Measurements from ENCODE around the gene MXRA7. TPM values are rescaled to one million over a fixed set of nuclear protein-coding genes. Genes with fewer than 3 reads are reported as not detected.
A peak's percentile ranks its signal among the peaks of the same experiment; 100 is the strongest.

The MXRA7 gene
- total and polyA plus RNA-seq, 2 experiments from 2014 or later = 48.0 to 625 TPM

DNA sequence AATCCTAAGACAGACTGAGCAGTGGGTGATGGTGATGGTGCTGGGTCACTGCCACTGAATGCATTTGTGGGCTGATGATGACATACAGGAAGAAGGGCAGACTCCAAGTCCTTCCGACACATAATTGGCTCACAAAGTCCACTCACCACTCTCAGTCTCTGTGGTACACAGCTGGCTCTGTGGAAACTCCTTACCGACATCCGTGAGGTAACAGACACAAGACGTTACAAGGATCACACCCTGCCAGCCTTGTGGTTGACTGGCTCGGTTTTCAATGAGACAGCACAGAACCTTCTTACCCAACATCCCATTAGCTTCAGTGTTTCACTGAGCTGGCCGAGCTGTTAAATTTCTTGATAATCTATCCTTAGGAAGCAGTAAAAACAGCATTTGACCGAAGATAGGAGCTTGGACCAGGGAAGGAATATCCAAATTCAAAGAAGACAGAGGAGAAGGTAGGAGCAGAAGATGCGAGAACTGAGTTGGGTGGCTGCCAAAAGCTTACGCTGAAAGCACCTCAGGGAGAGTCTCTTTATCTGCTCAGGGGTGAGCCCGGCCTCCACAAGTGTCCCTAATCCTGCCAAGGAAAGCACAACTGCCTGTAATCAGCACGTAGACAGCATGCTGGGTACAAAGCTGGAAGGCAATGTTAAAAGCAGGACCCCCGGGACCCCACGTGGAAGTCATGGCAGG lies 5.5 kb upstream of the MXRA7 start:
- Histone ChIP-seq H3K9me3 (ENCODE audit: low read depth) (no peaks in the 10 kb centered on the region), H4K20me1 (ENCODE audit: insufficient read depth) (no peaks in the 10 kb centered on the region), H3K27ac (peak overlapping the region; percentile 100), H3K79me2 (ENCODE audit: insufficient read depth) (peaks cover 70% of the 10 kb centered on the region), H3K36me3 (ENCODE audit: low read depth) (peaks cover 41% of the 10 kb centered on the region), H2AFZ (no peak overlapping the region), H3K4me2 (ENCODE audit: unreplicated experiment) (peak overlapping the region; percentile 81), H3K27me3 (replicated peaks; ENCODE audit: insufficient read depth) (no peaks in the 10 kb centered on the region), H3K9ac (peak overlapping the region; percentile 92), H3K4me3 (peak overlapping the region; percentile 56), H3K4me1 (ENCODE audit: insufficient read depth) (peaks cover 39% of the 10 kb centered on the region), H3K9me2 (ENCODE audit: insufficient read depth) (no peaks in the 10 kb centered on the region), H3F3A (ENCODE audit: insufficient read depth) (peaks cover 79% of the 10 kb centered on the region)
- in situ Hi-C loops (cut with MboI) = no loop called here
- WGBS, 2 experiments (ENCODE audit: low coverage in 1 of 2, low lambda C conversion rate in 2 of 2, missing lambda C conversion rate in 2 of 2) = 24 to 26% methylated on average over 13 of the region's 13 CpGs
- TF ChIP-seq EZH2 (IDR thresholded peaks at IDR 0.05; ENCODE audit: insufficient read depth, poor library complexity, severe bottlenecking) (no peak), EZH2phosphoT487 (IDR thresholded peaks at IDR 0.05; ENCODE audit: insufficient read depth, low read depth) (no peak)
- peak; percentile 100 for DNase-seq

DNA sequence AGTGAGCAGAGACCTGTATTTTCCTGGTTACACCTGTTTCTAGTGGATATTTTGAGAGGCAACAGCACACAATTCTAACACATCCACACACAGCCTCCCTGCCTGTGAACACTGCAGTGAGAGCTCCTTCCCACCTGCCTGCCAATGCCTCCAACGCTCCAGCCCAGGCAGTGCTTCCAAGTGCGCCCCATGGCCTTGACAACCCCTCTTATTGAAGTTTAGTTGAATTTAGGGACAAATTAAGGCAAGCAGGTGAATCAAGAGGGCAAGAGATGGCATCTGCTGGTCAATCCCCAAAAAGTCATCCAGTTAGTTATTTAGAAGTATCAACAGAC lies 4.7 kb upstream of the MXRA7 start:
- Histone ChIP-seq H3K79me2 (ENCODE audit: insufficient read depth) (peaks cover 63% of the 10 kb centered on the region), H3K9me3 (ENCODE audit: low read depth) (no peaks in the 10 kb centered on the region), H3K4me1 (ENCODE audit: insufficient read depth) (peaks cover 42% of the 10 kb centered on the region), H3K4me3 (0 out of 2 replicates have a peak overlapping the region, but pooled peaks have one; percentile 12), H4K20me1 (ENCODE audit: insufficient read depth) (no peaks in the 10 kb centered on the region), H3K36me3 (ENCODE audit: low read depth) (peaks cover 33% of the 10 kb centered on the region), H3K9ac (peak overlapping the region; percentile 60), H3K9me2 (ENCODE audit: insufficient read depth) (no peaks in the 10 kb centered on the region), H3K27ac (peak overlapping the region; percentile 100), H2AFZ (no peak overlapping the region), H3F3A (ENCODE audit: insufficient read depth) (peaks cover 81% of the 10 kb centered on the region), H3K27me3 (replicated peaks; ENCODE audit: insufficient read depth) (no peaks in the 10 kb centered on the region), H3K4me2 (ENCODE audit: unreplicated experiment) (peak overlapping the region; percentile 50)
- in situ Hi-C loops (cut with MboI) = no loop called here
- 93 to 100% methylated on average over 2 of the region's 2 CpGs for WGBS, 2 experiments (ENCODE audit: low coverage in 1 of 2, low lambda C conversion rate in 2 of 2, missing lambda C conversion rate in 2 of 2)
- DNase-seq = no peak
- TF ChIP-seq EZH2 (IDR thresholded peaks at IDR 0.05; ENCODE audit: insufficient read depth, poor library complexity, severe bottlenecking) (no peak), EZH2phosphoT487 (IDR thresholded peaks at IDR 0.05; ENCODE audit: insufficient read depth, low read depth) (no peak)

DNA sequence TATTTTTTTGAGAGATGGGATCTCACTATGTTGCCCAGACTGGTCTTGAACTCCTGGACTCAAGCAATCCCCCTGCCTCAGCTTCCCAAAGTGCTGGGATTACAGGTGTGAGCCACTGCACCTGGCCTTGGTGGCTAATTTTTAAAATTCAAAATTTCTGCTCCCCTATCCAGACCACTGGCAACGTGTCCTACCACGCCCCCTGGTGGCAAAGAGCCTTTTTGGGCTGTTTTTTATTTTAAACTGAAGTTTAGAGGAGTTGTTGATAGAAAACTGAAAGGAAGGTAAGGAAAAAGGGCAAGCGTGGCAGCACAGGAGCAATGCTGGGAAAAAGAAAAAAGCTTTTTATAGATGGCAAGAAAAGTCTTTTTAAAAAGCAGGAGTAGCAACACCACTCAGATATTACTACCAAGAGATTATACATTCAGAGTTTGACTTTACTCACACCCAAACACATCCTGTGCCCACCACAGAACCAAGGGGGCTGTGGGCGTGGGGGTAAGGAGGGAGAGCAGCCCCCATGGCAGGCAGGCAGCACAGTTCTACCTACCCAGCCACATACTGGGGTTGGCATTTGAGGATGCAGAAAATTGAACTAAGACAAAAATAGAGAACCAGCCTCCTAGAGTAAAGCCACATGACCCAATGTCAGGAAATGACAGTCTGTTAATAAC lies 4.2 kb upstream of the MXRA7 start:
- in situ Hi-C loops (cut with MboI) = no loop called here
- WGBS, 2 experiments (ENCODE audit: low coverage in 1 of 2, low lambda C conversion rate in 2 of 2, missing lambda C conversion rate in 2 of 2) = 19 to 22% methylated on average over 4 of the region's 4 CpGs

DNA sequence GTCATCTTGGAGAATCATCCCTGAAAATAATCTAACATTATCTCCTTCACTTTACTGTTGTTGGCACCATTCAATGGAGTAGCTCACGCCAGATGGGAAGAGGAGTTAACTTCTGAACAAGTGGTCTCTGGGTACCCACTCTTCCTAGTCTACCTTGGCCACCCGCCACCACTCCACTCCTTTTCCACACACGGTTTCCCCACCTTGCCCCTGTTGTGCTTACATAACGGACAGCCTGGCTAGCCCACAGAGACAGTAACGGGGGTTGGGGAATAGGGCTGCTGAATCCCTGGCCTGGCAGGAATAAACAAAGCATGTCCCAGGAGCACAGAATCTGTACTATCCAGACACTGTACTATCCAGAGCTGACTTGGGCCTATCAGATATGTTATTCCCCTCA lies 3.6 kb upstream of the MXRA7 start:
- no peak overlapping the region for H2AFZ ChIP-seq
- H3K79me2 ChIP-seq (ENCODE audit: insufficient read depth) = peaks cover 62% of the 10 kb centered on the region
- peak overlapping the region; percentile 100; the same call in 1 of the 2 replicates for H3K27ac ChIP-seq
- H4K20me1 ChIP-seq (ENCODE audit: insufficient read depth) = no peaks in the 10 kb centered on the region
- peaks cover 22% of the 10 kb centered on the region for H3K36me3 ChIP-seq (ENCODE audit: low read depth)
- H3K4me2 ChIP-seq (ENCODE audit: unreplicated experiment) = no peak overlapping the region
- peaks cover 77% of the 10 kb centered on the region for H3F3A ChIP-seq (ENCODE audit: insufficient read depth)
- WGBS, 2 experiments (ENCODE audit: low coverage in 1 of 2, low lambda C conversion rate in 2 of 2, missing lambda C conversion rate in 2 of 2) = 72 to 79% methylated on average over 5 of the region's 5 CpGs
- no peak for DNase-seq
- no peak overlapping the region for H3K4me3 ChIP-seq
- TF ChIP-seq EZH2phosphoT487 (IDR thresholded peaks at IDR 0.05; ENCODE audit: insufficient read depth, low read depth) = no peak
- TF ChIP-seq EZH2 (IDR thresholded peaks at IDR 0.05; ENCODE audit: insufficient read depth, poor library complexity, severe bottlenecking) = no peak
- in situ Hi-C loops (cut with MboI) = no loop called here
- H3K27me3 ChIP-seq (replicated peaks; ENCODE audit: insufficient read depth) = no peaks in the 10 kb centered on the region
- peaks cover 42% of the 10 kb centered on the region for H3K4me1 ChIP-seq (ENCODE audit: insufficient read depth)
- H3K9me2 ChIP-seq (ENCODE audit: insufficient read depth) = no peaks in the 10 kb centered on the region
- H3K9me3 ChIP-seq (ENCODE audit: low read depth) = no peaks in the 10 kb centered on the region
- peak overlapping the region; percentile 60; the same call in 1 of the 2 replicates for H3K9ac ChIP-seq

More for the DNA sequence above, 4.2 kb upstream of the MXRA7 start:
- Histone ChIP-seq H3K9me2 (ENCODE audit: insufficient read depth) (no peaks in the 10 kb centered on the region), H3K9me3 (ENCODE audit: low read depth) (no peaks in the 10 kb centered on the region), H3K27ac (peak overlapping the region; percentile 100), H3K27me3 (replicated peaks; ENCODE audit: insufficient read depth) (no peaks in the 10 kb centered on the region), H3K4me2 (ENCODE audit: unreplicated experiment) (peak overlapping the region; percentile 50), H3K9ac (peak overlapping the region; percentile 60), H3K79me2 (ENCODE audit: insufficient read depth) (peaks cover 62% of the 10 kb centered on the region), H3K4me3 (no peak overlapping the region), H4K20me1 (ENCODE audit: insufficient read depth) (no peaks in the 10 kb centered on the region), H3K4me1 (ENCODE audit: insufficient read depth) (peaks cover 42% of the 10 kb centered on the region), H3K36me3 (ENCODE audit: low read depth) (peaks cover 28% of the 10 kb centered on the region), H2AFZ (no peak overlapping the region), H3F3A (ENCODE audit: insufficient read depth) (peaks cover 77% of the 10 kb centered on the region)
- peak; percentile 64 for DNase-seq
- TF ChIP-seq EZH2 (IDR thresholded peaks at IDR 0.05; ENCODE audit: insufficient read depth, poor library complexity, severe bottlenecking) (no peak), EZH2phosphoT487 (IDR thresholded peaks at IDR 0.05; ENCODE audit: insufficient read depth, low read depth) (no peak)
